Lower leg skin (tissue), 4 donors: ENCODE data around the gene RAD1. TPM values are rescaled to one million over a fixed set of nuclear protein-coding genes. Genes with fewer than 3 reads are reported as not detected.

ENCODE experiments used
- DNase-seq, 2 donors: peaks; one replicate each; pipeline ENCODE4 v3.0.0-alpha.2; 2019; ENCODE audit warnings: low spot score in 2 of 2
- H3K4me3 ChIP-seq: fragments of 200-600 bp; sonication (generic); 2 replicates; pipeline ENCODE4 v1.5.1; 2017; ENCODE audit warnings: mild to moderate bottlenecking, low read depth; ENCODE audit not compliant: poor library complexity, severe bottlenecking
- CTCF ChIP-seq, 3 donors: fragments of 450-650 bp; IDR thresholded peaks; one replicate each; pipeline ENCODE4 v1.5.1; 2016; ENCODE audit warnings: antibody characterized with exemption in 3 of 3, mild to moderate bottlenecking in 3 of 3, moderate library complexity in 2 of 3
- POLR2A ChIP-seq, 2 donors: fragments of 450-650 bp; IDR thresholded peaks; one replicate each; pipeline ENCODE4 v1.6.1; 2016 to 2017; ENCODE audit warnings: antibody characterized with exemption in 2 of 2, mild to moderate bottlenecking in 1 of 2, moderate library complexity in 1 of 2
- WGBS, 2 donors: methylation state at CpG; one replicate each; pipeline ENCODE4 v1.1.5; 2018; 5-methylcytosine and 5-hydroxymethylcytosine counted together
- intact Hi-C: fragments of 100-400 bp; cut with DNase I; formaldehyde crosslinking; loops from one replicate; pipeline ENCODE4 v1.15.0; 2023; ENCODE audit warnings: low total_unique reads
- total RNA-seq, 4 donors: library from RNA; depleted of rRNA; stranded (reverse); fragments of >200 nt; gene quantifications; one replicate each; pipeline ENCODE4 v1.1.0, GENCODE V29; 2016

Gene RAD1
- total RNA-seq, 4 donors from 2014 or later = 10.6 to 27.0 (median 14.6) TPM

GRCh38 chr5:34941936-34942335 lies 26.6 kb upstream of the RAD1 start:
- intact Hi-C loops = loop anchor here (5.0 kb wide), 1 partner anchor 1790 kb away; no protein-coding TSS in a partner anchor

DNA sequence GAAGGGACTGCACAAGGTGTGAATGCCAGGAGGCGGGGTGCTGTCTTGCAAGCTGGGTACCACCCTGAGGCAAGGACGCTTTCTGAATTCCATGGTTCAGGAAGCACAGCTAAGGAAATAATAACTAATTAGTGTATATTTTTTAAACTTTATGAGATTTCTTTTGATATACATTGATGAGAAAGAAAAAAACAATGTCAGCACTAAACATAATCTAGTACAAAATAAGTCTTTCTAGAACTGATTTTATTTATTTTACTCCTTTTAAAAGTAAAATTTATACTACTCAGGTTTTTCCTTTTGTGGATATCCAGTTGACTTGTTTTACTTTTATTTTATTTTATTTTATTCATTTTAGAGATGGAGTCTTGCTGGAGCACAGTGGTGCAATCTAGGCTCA lies 17.6 kb upstream of the RAD1 start:
- no peak for TF ChIP-seq POLR2A (IDR thresholded peaks at IDR 0.05)
- TF ChIP-seq CTCF (IDR thresholded peaks at IDR 0.05) = no peak
- no peak overlapping the region for H3K4me3 ChIP-seq
- no peak for DNase-seq
- 88 to 89% methylated on average over 2 of the region's 2 CpGs for WGBS, 2 donors
- intact Hi-C loops = no loop called here

More at GRCh38 chr5:34941936-34942335, 26.6 kb upstream of the RAD1 start:
- DNase-seq = no peak
- WGBS, 2 donors = 90 to 92% methylated on average over 3 of the region's 3 CpGs
- H3K4me3 ChIP-seq = no peak overlapping the region
- TF ChIP-seq POLR2A (IDR thresholded peaks at IDR 0.05) (no peak), CTCF (IDR thresholded peaks at IDR 0.05) (no peak)

DNA sequence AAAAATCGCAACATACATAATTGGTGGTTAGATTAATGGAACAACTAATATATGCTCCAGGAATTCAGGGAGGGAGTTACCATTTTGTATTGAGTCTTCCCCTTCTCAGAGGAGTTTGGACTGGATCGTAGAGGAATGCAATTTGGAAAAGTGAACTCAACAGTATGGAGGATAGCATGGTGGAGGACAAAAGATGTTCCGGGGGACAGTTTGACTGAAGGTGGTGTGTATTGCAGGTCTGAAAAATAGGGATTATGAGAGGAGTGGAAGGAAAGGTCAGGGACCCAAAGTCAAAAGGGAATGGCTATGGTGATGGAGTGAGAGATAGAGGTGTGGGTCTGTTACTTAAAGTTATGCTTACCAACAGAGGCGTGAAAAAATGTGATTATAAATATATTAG lies 15.6 kb upstream of the RAD1 start:
- TF ChIP-seq CTCF (IDR thresholded peaks at IDR 0.05) = no peak
- no peak for TF ChIP-seq POLR2A (IDR thresholded peaks at IDR 0.05)
- WGBS, 2 donors = 65 to 69% methylated on average over 4 of the region's 4 CpGs
- H3K4me3 ChIP-seq = no peak overlapping the region
- intact Hi-C loops = no loop called here
- no peak for DNase-seq

DNA sequence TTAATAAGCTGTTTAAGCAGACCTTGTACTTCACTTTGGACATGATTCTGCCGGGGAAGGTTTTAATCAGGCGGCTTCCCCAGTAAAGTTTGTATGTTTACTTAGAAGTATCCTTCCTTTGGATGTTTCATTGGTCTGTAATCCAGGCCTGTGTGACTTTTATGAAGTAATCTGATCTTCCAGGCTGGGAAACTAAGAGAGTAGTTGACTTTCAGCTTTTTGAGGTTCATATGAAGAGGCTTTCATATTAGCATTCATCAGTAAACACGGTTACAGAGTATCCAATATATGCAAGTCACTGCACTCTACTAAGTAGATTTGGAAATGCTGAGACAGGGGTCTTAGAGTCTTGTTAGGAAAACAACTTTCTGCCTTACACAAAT lies 15.1 kb upstream of the RAD1 start:
- WGBS, 2 donors = 0 to 3% methylated on average over 3 of the region's 3 CpGs
- intact Hi-C loops = no loop called here
- H3K4me3 ChIP-seq = peak overlapping the region; percentile 92
- TF ChIP-seq POLR2A (IDR thresholded peaks at IDR 0.05) (no peak), CTCF (IDR thresholded peaks at IDR 0.05) (no peak)
- no peak for DNase-seq

DNA sequence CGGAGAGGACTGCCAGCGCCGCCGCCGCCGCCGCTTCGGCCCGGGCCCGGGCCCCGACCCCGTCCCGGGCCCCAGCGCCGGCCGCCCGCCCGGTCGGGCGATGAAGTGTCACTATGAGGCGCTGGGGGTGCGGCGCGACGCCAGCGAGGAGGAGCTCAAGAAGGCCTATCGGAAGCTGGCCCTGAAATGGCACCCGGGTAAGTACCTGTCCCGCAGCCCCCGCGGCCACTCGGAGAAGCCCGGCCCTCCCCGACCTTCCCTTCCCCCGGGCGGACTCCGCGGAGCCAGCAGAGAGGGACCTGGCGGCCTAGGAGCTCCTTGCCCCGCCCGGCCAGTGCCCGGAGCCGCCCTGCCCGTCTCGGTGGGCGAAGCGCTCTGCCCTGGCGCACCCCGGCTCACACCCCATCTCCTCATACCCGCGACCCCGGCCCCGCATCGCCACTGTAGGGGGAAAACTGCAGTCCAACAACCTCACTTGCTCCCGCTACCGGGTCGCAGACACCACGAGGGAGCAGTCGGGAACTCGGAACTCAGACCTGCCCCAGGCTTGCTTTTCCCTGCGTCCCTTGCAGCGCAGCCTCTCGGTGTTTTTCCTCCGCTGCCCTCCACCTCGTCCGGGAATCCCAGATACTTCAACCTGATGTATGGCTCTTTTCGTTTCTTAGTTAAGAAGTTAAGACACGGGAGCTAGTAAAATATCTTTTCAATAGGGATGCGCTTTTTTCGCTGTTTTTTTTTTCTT lies 14.6 kb upstream of the RAD1 start:
- WGBS, 2 donors = 0% methylated on average over 30 to 48 of the region's 70 CpGs
- no peak for TF ChIP-seq POLR2A (IDR thresholded peaks at IDR 0.05)
- intact Hi-C loops = no loop called here
- H3K4me3 ChIP-seq = peak overlapping the region; percentile 92
- DNase-seq = peak; percentile 87 to 97

GRCh38 chr5:34929134-34929719 lies 13.9 kb upstream of the RAD1 start, which contains the start of gene DNAJC21:
TSS of gene DNAJC21 (plus strand) at chr5:34929559. CDS start at chr5:34929820, 261 bp downstream.
- 0 to 2% methylated on average over 37 to 55 of the region's 63 CpGs for WGBS, 2 donors
- intact Hi-C loops = no loop called here
- DNase-seq = peak; percentile 96 to 99
- H3K4me3 ChIP-seq = peak within 1 kb of the TSS; percentile 92
- TF ChIP-seq CTCF (IDR thresholded peaks at IDR 0.05) = no peak
- no peak for TF ChIP-seq POLR2A (IDR thresholded peaks at IDR 0.05)
